Caco-2 (cell line): ENCODE measurements around the gene ANGPTL8. TPM values are rescaled to one million over a fixed set of nuclear protein-coding genes. Genes with fewer than 3 reads are reported as not detected.

ENCODE experiments used
- BruUV-seq: library from RNA; stranded (reverse); fragments of 400-500 nt; replicated peaks from 2 replicates; lab custom pipeline; 2021; lab: Mats Ljungman, UMichigan
- CTCF ChIA-PET: fragments of 300-600 bp; sonication (Branson Sonifier 250); formaldehyde crosslinking; loops from one replicate; lab custom pipeline; 2022; ENCODE audit warnings: antibody characterized with exemption; lab: Charles Lee
- POLR2A ChIA-PET: fragments of 300-600 bp; sonication (Branson Sonifier 250); formaldehyde crosslinking; loops from one replicate; lab custom pipeline; 2022; ENCODE audit warnings: antibody characterized with exemption; lab: Charles Lee
- DNase-seq, 2 experiments: peaks; one replicate each; pipeline versions ENCODE4 v3.0.0 to v3.0.0-alpha.2; 2020 to 2022
- H3K27me3 ChIP-seq: replicated peaks from 2 replicates; pipeline ENCODE4 v1.6.0; 2011; ENCODE audit warnings: low read length; ENCODE audit not compliant: control insufficient read depth, insufficient read depth
- H3K36me3 ChIP-seq: 2 replicates; pipeline ENCODE4 v1.5.1; 2011; ENCODE audit warnings: low read length; ENCODE audit not compliant: control insufficient read depth, insufficient read depth
- H3K4me1 ChIP-seq: fragments of 250-450 bp; sonication (Bioruptor Pico); 2 replicates; pipeline ENCODE4 v1.5.1; 2020; ENCODE audit warnings: mild to moderate bottlenecking
- H3K4me3 ChIP-seq: 2 replicates; pipeline ENCODE4 v1.5.1; 2011; ENCODE audit warnings: low read depth, mild to moderate bottlenecking, control low read depth, low read length
- H3K9me3 ChIP-seq: fragments of 250-450 bp; sonication (Bioruptor Pico); 2 replicates; pipeline ENCODE4 v1.5.1; 2020; ENCODE audit warnings: mild to moderate bottlenecking, moderate library complexity
- H3K27ac Mint-ChIP-seq: one replicate; pipeline ENCODE4 v1.8.0; 2022; ENCODE audit warnings: mixed read lengths; ENCODE audit not compliant: unreplicated experiment
- H3K27me3 Mint-ChIP-seq: one replicate; pipeline ENCODE4 v1.8.0; 2022; ENCODE audit warnings: mixed read lengths; ENCODE audit not compliant: insufficient read depth, unreplicated experiment
- H3K36me3 Mint-ChIP-seq: one replicate; pipeline ENCODE4 v1.8.0; 2022; ENCODE audit warnings: mild to moderate bottlenecking, mixed read lengths; ENCODE audit not compliant: insufficient read depth, unreplicated experiment
- H3K4me1 Mint-ChIP-seq: one replicate; pipeline ENCODE4 v1.8.0; 2022; ENCODE audit warnings: low read depth, mixed read lengths; ENCODE audit not compliant: unreplicated experiment
- H3K4me3 Mint-ChIP-seq: one replicate; pipeline ENCODE4 v1.8.0; 2022; ENCODE audit warnings: mild to moderate bottlenecking, moderate library complexity, mixed read lengths; ENCODE audit not compliant: unreplicated experiment
- H3K9me3 Mint-ChIP-seq: one replicate; pipeline ENCODE4 v1.8.0; 2022; ENCODE audit warnings: mixed read lengths; ENCODE audit not compliant: unreplicated experiment
- CTCF ChIP-seq, 2 experiments: fragments of 200-600 bp in 1 of 2; IDR thresholded peaks; 1 replicate in 1 of 2; 2 replicates in 1 of 2; pipeline versions ENCODE4 v1.5.1 to v1.8.0; 2011 to 2022; ENCODE audit warnings: antibody characterized with exemption in 1 of 2, control low read depth in 1 of 2, inconsistent platforms in 1 of 2, low read depth in 1 of 2, low read length in 1 of 2, mild to moderate bottlenecking in 1 of 2, moderate library complexity in 1 of 2; ENCODE audit not compliant: insufficient read depth in 1 of 2, severe bottlenecking in 1 of 2, unreplicated experiment in 1 of 2
- intact Hi-C: fragments of 100-400 bp; cut with micrococcal nuclease; formaldehyde crosslinking; loops from one replicate; pipeline ENCODE4 v1.10.0; 2022; ENCODE audit not compliant: unreplicated experiment
- total RNA-seq: library from RNA; stranded (reverse); gene quantifications from 2 replicates; pipeline ENCODE4 v1.2.3, GENCODE V29; 2022

ANGPTL8 gene
- total RNA-seq, 1 experiment from 2014 or later = not detected

- no peaks in the 10 kb centered on the region for H3K4me1 ChIP-seq
- Mint-ChIP-seq H3K36me3 (peaks cover 41% of the 10 kb centered on the region), H3K9me3 (no peaks in the 10 kb centered on the region), H3K4me3 (no peak overlapping the region), H3K27me3 (no peaks in the 10 kb centered on the region), H3K27ac (no peak overlapping the region), H3K4me1 (no peaks in the 10 kb centered on the region)
- intact Hi-C loops = no loop called here
- no peak for DNase-seq
- no TSS peak for BruUV-seq
- TF ChIP-seq CTCF (IDR thresholded peaks at IDR 0.05; ENCODE audit: insufficient read depth in 1 of 2, low read depth in 1 of 2, low read length in 1 of 2, severe bottlenecking in 1 of 2, unreplicated experiment in 1 of 2) = no peak
- H3K4me3 ChIP-seq = no peak overlapping the region
- H3K36me3 ChIP-seq = peaks cover 4% of the 10 kb centered on the region
- ChIA-PET CTCF (no interaction called here), POLR2A (no interaction called here)
- H3K27me3 ChIP-seq = no peaks in the 10 kb centered on the region
- no peaks in the 10 kb centered on the region for H3K9me3 ChIP-seq
These were observed 540 bp upstream of the ANGPTL8 start for GRCh38 chr19:11238781-11239376.

- no TSS peak for BruUV-seq
- H3K27me3 Mint-ChIP-seq = no peaks in the 10 kb centered on the region
- Histone ChIP-seq H3K4me1 (no peaks in the 10 kb centered on the region), H3K9me3 (no peaks in the 10 kb centered on the region), H3K27me3 (no peaks in the 10 kb centered on the region), H3K36me3 (peaks cover 4% of the 10 kb centered on the region), H3K4me3 (no peak overlapping the region)
- no peaks in the 10 kb centered on the region for H3K4me1 Mint-ChIP-seq
- no peak for TF ChIP-seq CTCF (IDR thresholded peaks at IDR 0.05; ENCODE audit: insufficient read depth in 1 of 2, low read depth in 1 of 2, low read length in 1 of 2, severe bottlenecking in 1 of 2, unreplicated experiment in 1 of 2)
- no peak overlapping the region for H3K27ac Mint-ChIP-seq
- POLR2A ChIA-PET = no interaction called here
- peaks cover 35% of the 10 kb centered on the region for H3K36me3 Mint-ChIP-seq
- H3K9me3 Mint-ChIP-seq = no peaks in the 10 kb centered on the region
- CTCF ChIA-PET = no interaction called here
- H3K4me3 Mint-ChIP-seq = no peak overlapping the region
- intact Hi-C loops = no loop called here
- DNase-seq = no peak
These were observed 607 bp downstream of the ANGPTL8 start for GRCh38 chr19:11240008-11240444.

GRCh38 chr19:11242025-11242424 lies 2.6 kb downstream of the ANGPTL8 start:
- CTCF ChIA-PET = no interaction called here
- no peaks in the 10 kb centered on the region for H3K27me3 Mint-ChIP-seq
- peaks cover 4% of the 10 kb centered on the region for H3K36me3 ChIP-seq
- H3K4me3 Mint-ChIP-seq = no peak overlapping the region
- no peak overlapping the region for H3K4me3 ChIP-seq
- TF ChIP-seq CTCF (IDR thresholded peaks at IDR 0.05; ENCODE audit: insufficient read depth in 1 of 2, low read depth in 1 of 2, low read length in 1 of 2, severe bottlenecking in 1 of 2, unreplicated experiment in 1 of 2) = no peak
- no TSS peak for BruUV-seq
- peaks cover 50% of the 10 kb centered on the region for H3K36me3 Mint-ChIP-seq
- H3K9me3 Mint-ChIP-seq = no peaks in the 10 kb centered on the region
- no peaks in the 10 kb centered on the region for H3K9me3 ChIP-seq
- no peaks in the 10 kb centered on the region for H3K4me1 Mint-ChIP-seq
- H3K4me1 ChIP-seq = no peaks in the 10 kb centered on the region
- POLR2A ChIA-PET = no interaction called here
- intact Hi-C loops = no loop called here
- no peaks in the 10 kb centered on the region for H3K27me3 ChIP-seq
- H3K27ac Mint-ChIP-seq = no peak overlapping the region
- no peak for DNase-seq
